ENCODE data around the gene FAM83D. TPM values are rescaled to one million over a fixed set of nuclear protein-coding genes. Genes with fewer than 3 reads are reported as not detected.
"Not testable (repeated sequence)": the region's sequence is repeated elsewhere in the genome, so short reads cannot be mapped to it uniquely, and the experiment has no call there.

Gene FAM83D
- total RNA-seq, 1 donor from 2014 or later, result 0.53 TPM

DNA sequence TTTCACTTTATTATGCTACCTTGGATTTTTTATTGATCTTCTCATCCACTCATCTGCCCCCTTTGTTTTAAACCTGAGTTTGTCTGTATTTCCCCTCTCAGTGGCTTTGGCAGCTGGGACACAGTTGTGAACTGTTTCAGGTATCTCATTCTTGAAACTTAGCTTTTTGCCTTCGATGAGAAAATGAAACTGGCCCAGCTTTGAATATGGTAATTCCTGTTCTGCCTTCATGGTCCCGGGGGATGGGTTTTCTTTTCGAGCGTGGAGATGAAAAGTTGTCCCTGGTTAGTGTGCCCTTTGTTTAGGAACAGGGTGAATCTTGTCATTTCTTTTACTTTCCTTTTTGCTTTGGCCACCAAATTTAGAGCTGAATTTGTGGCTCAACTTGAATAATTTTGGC is 61.6 kb downstream of the FAM83D start:
- Histone ChIP-seq H3K4me3 (no peak overlapping the region), H3K27ac (no peak overlapping the region), H3K9me3 (no peaks in the 10 kb centered on the region), H3K4me1 (peaks cover 6 to 13% of the 10 kb centered on the region in 2 donors), H3K36me3 (peaks cover 10 to 15% of the 10 kb centered on the region in 2 donors), H3K27me3 (no peaks in the 10 kb centered on the region)
- intact Hi-C loops (cut with DNase I), result no loop called here
- TF ChIP-seq, protein P1, sequence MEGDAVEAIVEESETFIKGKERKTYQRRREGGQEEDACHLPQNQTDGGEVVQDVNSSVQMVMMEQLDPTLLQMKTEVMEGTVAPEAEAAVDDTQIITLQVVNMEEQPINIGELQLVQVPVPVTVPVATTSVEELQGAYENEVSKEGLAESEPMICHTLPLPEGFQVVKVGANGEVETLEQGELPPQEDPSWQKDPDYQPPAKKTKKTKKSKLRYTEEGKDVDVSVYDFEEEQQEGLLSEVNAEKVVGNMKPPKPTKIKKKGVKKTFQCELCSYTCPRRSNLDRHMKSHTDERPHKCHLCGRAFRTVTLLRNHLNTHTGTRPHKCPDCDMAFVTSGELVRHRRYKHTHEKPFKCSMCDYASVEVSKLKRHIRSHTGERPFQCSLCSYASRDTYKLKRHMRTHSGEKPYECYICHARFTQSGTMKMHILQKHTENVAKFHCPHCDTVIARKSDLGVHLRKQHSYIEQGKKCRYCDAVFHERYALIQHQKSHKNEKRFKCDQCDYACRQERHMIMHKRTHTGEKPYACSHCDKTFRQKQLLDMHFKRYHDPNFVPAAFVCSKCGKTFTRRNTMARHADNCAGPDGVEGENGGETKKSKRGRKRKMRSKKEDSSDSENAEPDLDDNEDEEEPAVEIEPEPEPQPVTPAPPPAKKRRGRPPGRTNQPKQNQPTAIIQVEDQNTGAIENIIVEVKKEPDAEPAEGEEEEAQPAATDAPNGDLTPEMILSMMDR (IDR thresholded peaks at IDR 0.05), result no peak
- DNase-seq (ENCODE audit: low spot score in 2 of 2), result no peak

DNA sequence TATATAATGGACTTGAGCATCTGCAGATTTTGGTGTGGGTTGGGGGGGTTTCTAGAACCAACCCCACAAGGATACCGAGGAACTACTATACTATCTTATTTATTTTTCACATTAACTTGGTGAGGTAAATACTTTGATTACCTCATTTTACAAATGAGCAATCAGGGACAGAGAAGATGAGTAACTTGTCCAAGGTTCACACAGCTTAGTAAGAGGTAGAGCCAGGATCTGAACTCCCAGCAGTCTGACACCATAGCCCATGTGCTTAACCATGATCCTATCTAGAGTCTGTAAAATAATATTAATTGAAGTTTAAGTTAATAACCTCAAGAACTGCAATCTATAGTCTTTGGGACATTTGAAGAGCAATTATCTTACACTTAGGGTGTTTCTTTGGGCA is 64.5 kb downstream of the FAM83D start:
- Histone ChIP-seq H3K27ac (no peak overlapping the region), H3K36me3 (peaks cover 18 to 23% of the 10 kb centered on the region in 2 donors), H3K4me1 (peaks cover 0 to 6% of the 10 kb centered on the region in 2 donors), H3K9me3 (no peaks in the 10 kb centered on the region), H3K4me3 (no peak overlapping the region), H3K27me3 (no peaks in the 10 kb centered on the region)
- no peak for DNase-seq (ENCODE audit: low spot score in 2 of 2)
- TF ChIP-seq, protein P1 (IDR thresholded peaks at IDR 0.05), result no peak
- intact Hi-C loops (cut with DNase I), result no loop called here

DNA sequence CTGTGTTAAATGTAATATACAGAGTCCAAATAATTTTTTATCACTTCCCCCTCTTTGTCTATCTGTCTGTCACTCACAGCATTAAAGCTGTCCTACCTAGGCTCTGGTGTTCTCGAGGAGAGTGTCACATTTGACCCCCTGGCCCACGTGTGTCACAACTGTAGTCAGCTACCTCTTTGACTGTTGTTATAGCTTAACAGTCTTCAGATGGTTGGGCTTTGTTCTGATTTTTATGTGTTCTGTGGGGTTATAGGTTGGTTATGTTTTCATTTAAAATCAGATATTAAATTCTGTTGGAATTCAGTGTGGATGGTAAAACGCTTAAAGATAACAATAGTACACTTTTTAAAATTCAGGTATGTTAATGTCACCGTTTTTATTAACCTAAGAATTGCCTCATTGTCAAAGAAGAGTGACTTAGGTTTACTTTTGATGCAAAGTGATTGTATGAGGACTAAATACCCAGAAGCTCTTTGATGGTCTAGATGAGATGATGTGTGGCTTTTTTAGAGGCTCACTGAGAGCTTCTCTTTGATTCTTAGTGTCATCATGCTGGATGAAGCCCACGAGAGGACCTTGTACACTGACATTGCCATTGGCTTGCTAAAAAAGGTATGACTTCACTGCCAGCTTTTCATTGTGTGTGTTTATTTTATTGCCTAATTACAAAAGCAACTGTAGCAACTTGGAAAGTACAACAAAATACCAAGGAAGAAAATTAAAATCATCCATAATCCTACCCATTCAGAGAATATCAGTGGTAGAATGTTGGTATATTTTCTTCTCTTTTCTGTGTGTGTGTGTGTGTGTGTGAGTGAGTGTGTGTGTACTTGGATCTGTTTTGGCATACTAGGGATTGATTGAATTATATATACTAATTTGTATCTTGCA is 65.8 kb downstream of the FAM83D start:
- Histone ChIP-seq H3K27ac (no peak overlapping the region), H3K27me3 (no peaks in the 10 kb centered on the region), H3K36me3 (peaks cover 20 to 29% of the 10 kb centered on the region in 2 donors), H3K4me1 (no peaks in the 10 kb centered on the region), H3K9me3 (no peaks in the 10 kb centered on the region), H3K4me3 (no peak overlapping the region)
- TF ChIP-seq, protein P1 (IDR thresholded peaks at IDR 0.05), result no peak
- intact Hi-C loops (cut with DNase I), result no loop called here
- no peak for DNase-seq (ENCODE audit: low spot score in 2 of 2)

DNA sequence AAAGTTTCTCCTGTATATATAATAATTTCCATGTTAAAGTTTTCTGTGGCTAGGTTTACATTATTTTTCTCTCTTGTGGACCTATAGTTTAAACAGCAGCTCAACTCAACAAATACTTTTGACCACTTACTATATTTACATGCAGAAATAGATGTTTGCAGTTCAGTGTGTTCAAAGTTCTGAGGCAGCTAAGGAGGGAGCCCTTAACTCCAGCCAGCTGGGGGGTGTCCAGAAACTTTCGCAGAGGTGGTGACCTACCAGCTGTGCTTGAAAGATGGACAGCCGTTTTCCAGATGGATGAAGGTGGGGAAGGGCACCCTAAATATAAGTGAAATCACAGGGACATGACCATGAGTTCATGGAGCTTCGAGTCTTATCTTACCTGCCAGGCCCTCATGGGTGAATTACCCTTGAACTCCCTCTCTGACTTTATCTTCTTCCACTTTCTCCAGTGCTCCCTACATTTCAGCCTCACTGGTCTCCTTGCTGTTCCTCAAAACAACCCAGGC is 69.4 kb downstream of the FAM83D start:
- Histone ChIP-seq H3K27ac (no peak overlapping the region), H3K9me3 (no peaks in the 10 kb centered on the region), H3K36me3 (peaks cover 34 to 42% of the 10 kb centered on the region in 2 donors), H3K4me1 (no peaks in the 10 kb centered on the region), H3K4me3 (no peak overlapping the region), H3K27me3 (no peaks in the 10 kb centered on the region)
- intact Hi-C loops (cut with DNase I), result no loop called here
- DNase-seq (ENCODE audit: low spot score in 2 of 2), result no peak
- TF ChIP-seq, protein P1 (IDR thresholded peaks at IDR 0.05), result no peak

DNA sequence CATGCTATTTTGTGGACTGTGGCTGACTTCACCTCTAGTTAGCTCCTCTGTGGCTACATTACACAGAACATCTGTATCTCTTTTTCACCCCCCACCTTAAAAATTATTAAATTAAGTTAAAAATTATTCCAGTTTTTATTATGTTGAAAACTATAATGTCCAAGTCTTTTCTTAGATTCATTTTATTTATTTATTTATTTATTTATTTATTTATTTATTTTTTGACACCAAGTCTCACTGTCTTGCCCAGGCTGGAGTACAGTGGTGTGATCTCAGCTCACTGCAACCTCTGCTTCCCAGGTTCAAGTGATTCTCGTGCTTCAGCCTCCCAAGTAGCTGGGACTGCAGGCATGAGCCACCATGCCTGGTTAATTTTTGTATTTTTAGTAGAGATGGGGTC is 70.6 kb downstream of the FAM83D start:
- intact Hi-C loops (cut with DNase I); H3K4me1 ChIP-seq; H3K9me3 ChIP-seq; H3K4me3 ChIP-seq; H3K27me3 ChIP-seq; H3K27ac ChIP-seq; DNase-seq (ENCODE audit: low spot score in 2 of 2): not testable (repeated sequence)
- H3K36me3 ChIP-seq, result peaks cover 42 to 47% of the 10 kb centered on the region in 2 donors

DNA sequence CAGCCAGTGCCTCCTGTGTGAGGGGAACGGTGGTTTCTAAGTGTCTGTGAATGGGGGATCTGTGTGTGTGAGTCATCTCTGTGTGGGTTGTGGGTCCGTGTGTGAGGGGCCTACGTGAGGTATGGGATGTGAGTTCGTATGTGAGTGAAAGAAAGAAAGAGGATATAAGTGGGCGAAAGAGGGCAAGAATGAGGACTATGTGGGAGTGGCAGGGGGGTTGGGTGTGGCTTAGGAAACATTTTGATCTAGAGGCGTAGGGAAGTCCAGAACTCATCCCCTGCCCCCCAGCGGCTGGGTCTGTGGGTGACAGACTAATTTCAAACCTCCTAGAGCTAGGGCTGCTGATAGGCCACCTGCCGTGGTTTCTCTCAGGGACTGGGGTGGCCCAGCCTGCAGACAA is 71.4 kb downstream of the FAM83D start:
- H3K36me3 ChIP-seq, result peaks cover 50 to 55% of the 10 kb centered on the region in 2 donors
- no peak for DNase-seq (ENCODE audit: low spot score in 2 of 2)
- TF ChIP-seq, protein P1 (IDR thresholded peaks at IDR 0.05), result no peak

More for the DNA sequence above, 71.4 kb downstream of the FAM83D start:
- no peak overlapping the region for H3K4me3 ChIP-seq
- intact Hi-C loops (cut with DNase I), result no loop called here
- H3K27me3 ChIP-seq, result no peaks in the 10 kb centered on the region
- H3K9me3 ChIP-seq, result no peaks in the 10 kb centered on the region
- H3K27ac ChIP-seq, result no peak overlapping the region
- no peaks in the 10 kb centered on the region for H3K4me1 ChIP-seq

All from ascending aorta (tissue), 2 donors.